VCaP (cell line): Measurements from ENCODE around the gene UST.

Experiments used
- H3K27ac ChIP-seq: fragments of 450-650 bp; 2 replicates; pipeline ENCODE4 v1.5.1; 2017
- TF ChIP-seq, protein P1 (sequence below): fragments of 450-650 bp; conservative IDR thresholded peaks from 2 replicates; pipeline ENCODE4 v1.5.1; 2017; ENCODE audit warnings: mild to moderate bottlenecking, moderate library complexity

The UST gene

DNA sequence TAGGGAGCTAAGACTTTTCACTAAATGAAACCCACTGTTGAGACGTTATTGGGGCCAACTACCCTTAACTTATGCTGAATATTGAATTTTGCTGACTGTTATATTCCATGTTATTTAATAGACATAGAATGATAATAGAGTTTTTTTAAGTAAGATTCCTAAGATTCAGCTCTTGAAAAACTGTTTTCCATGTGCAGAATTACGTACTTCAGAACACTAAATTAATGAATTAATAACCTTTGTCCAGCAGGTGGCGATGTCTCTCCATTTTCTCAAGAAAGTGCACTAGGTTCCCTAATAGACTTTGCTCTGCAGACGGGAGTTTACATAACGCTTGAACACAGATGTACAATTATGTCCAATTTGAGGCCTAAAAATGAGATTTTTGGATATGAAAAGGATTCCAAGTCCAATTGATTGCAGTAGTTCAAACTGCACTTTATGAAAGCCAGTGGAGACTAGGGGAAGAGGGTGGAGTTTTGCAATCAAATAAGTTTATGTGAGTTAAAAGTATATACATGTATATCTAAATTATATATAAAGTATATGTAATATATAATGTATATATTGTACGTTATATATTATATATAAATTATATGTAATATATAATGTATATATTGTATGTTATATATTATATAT lies 282.1 kb downstream of the UST start:
- TF ChIP-seq, protein P1, sequence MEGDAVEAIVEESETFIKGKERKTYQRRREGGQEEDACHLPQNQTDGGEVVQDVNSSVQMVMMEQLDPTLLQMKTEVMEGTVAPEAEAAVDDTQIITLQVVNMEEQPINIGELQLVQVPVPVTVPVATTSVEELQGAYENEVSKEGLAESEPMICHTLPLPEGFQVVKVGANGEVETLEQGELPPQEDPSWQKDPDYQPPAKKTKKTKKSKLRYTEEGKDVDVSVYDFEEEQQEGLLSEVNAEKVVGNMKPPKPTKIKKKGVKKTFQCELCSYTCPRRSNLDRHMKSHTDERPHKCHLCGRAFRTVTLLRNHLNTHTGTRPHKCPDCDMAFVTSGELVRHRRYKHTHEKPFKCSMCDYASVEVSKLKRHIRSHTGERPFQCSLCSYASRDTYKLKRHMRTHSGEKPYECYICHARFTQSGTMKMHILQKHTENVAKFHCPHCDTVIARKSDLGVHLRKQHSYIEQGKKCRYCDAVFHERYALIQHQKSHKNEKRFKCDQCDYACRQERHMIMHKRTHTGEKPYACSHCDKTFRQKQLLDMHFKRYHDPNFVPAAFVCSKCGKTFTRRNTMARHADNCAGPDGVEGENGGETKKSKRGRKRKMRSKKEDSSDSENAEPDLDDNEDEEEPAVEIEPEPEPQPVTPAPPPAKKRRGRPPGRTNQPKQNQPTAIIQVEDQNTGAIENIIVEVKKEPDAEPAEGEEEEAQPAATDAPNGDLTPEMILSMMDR = peak; percentile 75

DNA sequence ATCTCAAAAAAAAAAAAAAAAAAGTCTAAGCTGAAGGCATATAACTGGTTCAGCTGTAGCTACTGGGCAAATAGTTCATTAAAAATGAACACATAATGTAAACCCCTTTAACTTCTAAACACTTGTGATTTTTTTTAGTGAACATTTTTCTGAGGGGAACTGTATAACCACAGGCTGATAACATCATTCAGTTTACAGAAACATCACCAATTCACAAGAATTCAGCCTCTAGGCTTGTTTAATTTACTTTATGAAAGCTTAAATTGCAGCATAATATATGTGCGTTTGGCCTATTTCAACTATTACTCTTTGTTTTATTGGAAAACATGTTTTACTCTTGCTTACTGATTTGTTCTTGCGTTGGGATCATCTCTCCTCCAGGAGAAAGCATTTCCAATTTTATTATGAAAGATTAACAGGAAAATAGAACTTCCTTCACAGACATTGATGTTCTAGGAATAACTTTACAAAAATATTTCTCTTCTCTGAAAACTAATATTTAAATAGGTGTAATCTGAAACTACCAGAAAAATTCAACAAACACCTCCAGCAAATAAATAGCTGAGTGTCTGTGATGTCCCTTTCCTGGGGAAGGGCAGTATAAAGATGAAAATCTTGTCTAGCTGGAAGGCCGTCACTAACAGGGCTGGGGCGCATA lies 284.5 kb downstream of the UST start:
- TF ChIP-seq, protein P1 = no peak
- peak overlapping the region; percentile 78 for H3K27ac ChIP-seq

More for the DNA sequence above, 282.1 kb downstream of the UST start:
- no peak overlapping the region for H3K27ac ChIP-seq

DNA sequence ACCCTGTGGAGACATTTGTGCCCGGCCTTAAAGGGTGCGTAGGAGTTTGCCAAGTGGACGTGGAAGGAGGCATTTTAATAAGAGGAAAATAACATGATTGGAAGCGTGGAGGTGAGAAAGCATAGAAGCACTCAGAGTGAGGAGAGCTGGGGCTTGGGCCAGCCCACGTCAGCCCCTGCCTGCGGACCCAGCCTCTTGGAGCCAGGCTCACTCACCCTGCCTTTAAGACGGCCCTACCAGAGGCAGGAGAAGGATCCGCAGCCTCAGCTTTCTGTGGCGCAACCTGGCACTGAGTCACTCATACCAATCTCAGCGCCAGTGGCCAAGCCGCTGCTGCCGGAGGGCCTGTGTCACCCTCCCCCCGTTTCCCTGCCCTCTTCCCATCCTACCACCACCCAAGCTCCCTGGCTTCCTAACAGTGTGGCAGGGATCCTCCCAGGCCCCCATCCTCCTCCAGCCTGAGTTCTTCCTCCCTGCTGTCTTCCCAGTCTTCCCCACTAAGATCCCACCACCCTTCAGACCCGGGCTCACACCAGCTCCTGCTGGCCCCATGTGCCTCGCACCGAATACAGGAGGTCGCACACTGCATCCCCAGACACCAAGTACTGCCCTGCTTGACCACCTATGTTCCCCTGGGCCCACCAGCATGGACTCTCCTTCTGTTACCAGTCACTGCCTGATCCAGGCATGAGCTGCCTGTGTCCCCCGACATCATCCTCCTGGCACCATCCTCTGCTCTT lies 285.2 kb downstream of the UST start:
- TF ChIP-seq, protein P1 = no peak
- H3K27ac ChIP-seq = peak overlapping the region; percentile 78

DNA sequence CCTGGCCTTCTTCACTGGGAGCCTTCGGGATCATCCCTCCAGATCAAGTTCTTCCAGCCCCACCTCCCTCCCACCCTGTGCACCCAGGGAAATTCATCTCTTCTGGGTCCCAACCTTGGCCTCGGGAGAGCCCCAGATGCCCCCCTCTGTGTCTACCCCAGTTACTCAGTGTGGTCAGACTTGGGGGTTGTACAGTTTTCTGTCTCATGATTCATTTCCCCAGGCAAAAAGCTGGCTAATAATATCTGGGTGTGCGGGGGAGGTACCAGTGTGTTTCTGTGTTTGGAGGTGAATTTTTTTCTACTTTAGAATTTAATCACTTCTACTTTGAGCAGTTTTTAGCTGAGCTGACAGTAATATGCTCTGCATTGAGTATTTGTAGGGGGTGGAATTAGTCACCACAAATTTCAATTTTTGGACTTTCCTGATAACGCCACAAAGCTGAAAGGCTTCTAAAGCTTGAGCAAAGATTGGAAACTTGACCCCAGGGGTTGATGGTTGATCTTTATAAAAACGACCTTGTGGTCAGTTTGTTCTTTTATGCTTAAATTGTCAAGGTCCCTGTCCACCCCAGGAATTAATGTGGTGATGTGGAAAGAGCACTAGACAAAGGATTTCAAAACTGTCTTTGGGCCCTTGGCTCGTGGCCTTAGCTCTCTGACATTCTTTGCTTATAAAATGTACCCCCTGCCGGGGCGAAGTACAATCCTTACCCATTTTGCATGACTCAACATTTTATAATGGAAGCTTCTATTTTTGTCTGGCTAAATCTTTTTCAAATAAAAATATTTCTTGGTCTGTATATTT lies 286.0 kb downstream of the UST start:
- TF ChIP-seq, protein P1 = no peak

DNA sequence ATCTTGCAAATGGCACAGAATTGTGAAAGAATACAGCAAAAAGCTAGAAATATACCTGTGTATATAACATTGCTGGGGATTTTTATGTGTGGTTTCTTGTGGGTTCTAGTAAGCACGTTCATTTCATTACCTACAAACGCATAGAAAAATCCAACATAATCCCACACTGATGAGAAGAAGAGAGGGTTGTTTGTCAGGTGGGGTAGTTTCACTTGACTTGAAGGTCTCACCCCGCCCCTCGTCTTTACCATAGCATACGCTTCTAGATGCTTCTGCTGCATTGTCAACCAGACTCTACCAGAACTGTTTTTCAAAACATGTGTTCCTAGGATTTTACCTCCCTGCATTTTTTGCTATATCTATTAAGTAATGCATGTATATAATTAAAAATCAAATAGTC lies 286.6 kb downstream of the UST start:
- TF ChIP-seq, protein P1 = no peak
- H3K27ac ChIP-seq = peak overlapping the region; percentile 78; the same call in 1 of the 2 replicates

More for the DNA sequence above, 286.0 kb downstream of the UST start:
- H3K27ac ChIP-seq = peak overlapping the region; percentile 78

DNA sequence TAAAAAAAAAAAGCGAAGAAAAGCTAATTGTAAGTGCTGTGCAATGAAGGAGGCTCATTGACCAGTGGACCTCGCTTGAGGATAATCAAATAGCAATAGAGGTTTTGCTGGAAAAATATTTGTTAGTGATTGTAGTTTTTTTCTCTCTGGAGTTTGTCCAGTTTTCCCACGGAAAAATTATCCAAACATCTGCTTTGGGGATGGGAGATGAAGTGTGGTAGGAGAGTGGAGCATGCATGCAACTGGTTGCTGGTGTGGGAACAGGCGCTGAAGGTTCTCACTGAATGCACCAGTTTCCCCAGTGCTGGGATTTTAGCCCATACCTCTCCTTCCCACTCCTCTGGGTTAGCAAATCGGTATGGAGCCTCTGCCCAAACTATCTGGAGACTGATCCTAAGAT lies 288.9 kb downstream of the UST start:
- TF ChIP-seq, protein P1 = no peak
- H3K27ac ChIP-seq = peak overlapping the region; percentile 77
